ENCODE measurements around the gene AGT. TPM values are rescaled to one million over a fixed set of nuclear protein-coding genes. Genes with fewer than 3 reads are reported as not detected.

AGT gene
- total RNA-seq, 1 experiment from 2014 or later: 0.93 TPM

DNA sequence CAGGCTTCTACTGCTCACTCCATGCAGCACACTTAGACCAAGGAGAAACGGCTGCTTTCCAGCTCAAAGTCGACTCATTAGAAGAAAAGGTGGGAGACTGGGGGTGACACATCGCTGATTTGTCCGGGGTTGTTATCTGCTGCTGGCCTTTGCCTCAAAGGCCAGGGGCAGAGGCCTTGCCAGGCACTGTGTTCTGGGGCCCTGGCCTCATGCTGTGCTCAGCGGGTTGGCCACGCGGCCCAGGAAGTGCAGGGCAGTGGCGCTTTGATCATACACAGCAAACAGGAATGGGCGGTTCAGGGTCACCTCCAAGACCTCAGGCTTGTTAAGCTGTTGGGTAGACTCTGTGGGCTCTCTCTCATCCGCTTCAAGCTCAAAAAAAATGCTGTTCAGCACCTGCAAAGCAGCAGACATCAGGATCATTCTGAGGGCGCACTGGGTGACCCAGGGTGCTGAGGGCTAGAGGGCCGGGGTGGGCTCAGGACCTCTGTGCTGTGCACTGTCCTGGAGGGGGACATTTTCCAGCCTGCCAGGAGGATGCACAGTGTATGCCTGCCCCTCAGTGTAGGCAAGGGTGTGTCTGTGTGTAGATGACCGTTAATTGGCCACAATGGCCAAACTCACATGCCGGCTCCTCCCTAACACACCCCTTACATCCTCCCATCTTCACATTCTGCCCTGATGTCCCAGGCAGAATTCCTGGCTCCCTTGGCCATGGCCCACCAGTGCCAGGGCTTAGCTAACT, 10.8 kb downstream of the AGT start:
- ATAC-seq (peak; percentile 80), DNase-seq (ENCODE audit: low read depth, low spot score) (no peak)
- intact Hi-C loops (cut with micrococcal nuclease): no loop called here
- H3K27ac ChIP-seq (ENCODE audit: low read depth, low read length): peak overlapping the region; percentile 24; the same call in 1 of the 2 replicates
- peak overlapping the region; percentile 36 for H3K4me2 ChIP-seq (ENCODE audit: low read length)
- no peaks in the 10 kb centered on the region for H3K9me2 ChIP-seq (ENCODE audit: insufficient read depth)
- no peaks in the 10 kb centered on the region for H3K79me2 ChIP-seq (ENCODE audit: insufficient read depth, low read length)
- H2AFZ ChIP-seq (ENCODE audit: low read depth, low read length, poor library complexity, severe bottlenecking): no peak overlapping the region
- no peak overlapping the region for H3K4me3 ChIP-seq (replicated peaks in 1 of 2; ENCODE audit: low read depth in 1 of 2, low read length in 2 of 2)
- peaks cover 14 to 16% of the 10 kb centered on the region in 2 experiments for H3K4me1 ChIP-seq (ENCODE audit: control insufficient read depth in 1 of 2, insufficient read depth in 2 of 2, low read length in 2 of 2)
- H3K9ac ChIP-seq (ENCODE audit: low read length): no peak overlapping the region
- peaks cover 4% of the 10 kb centered on the region; the same call in 1 of the 2 replicates for H3K27me3 ChIP-seq (ENCODE audit: insufficient read depth, low read length)
- H4K20me1 ChIP-seq (ENCODE audit: insufficient read depth): no peaks in the 10 kb centered on the region
- ChIA-PET RAD21 (ENCODE audit: low non-redundant PET in 1 of 2, low total read pairs in 2 of 2, uncharacterized antibody in 2 of 2, unreplicated experiment in 2 of 2) (no interaction called here), POLR2A (no interaction called here), CTCF (no interaction called here)
- no peaks in the 10 kb centered on the region for H3K36me3 ChIP-seq (ENCODE audit: control insufficient read depth in 1 of 2, insufficient read depth in 2 of 2, low read length in 2 of 2)
- BruUV-seq (replicated peaks): no TSS peak
- peak; percentile 96 for TF ChIP-seq TCF7L2 (IDR thresholded peaks at IDR 0.05; ENCODE audit: borderline replicate concordance, extremely low read depth, insufficient read depth, insufficient read length)
- no peak for TF ChIP-seq RAD21 (IDR thresholded peaks at IDR 0.05; ENCODE audit: low read depth)
- TF ChIP-seq EZH2 (IDR thresholded peaks at IDR 0.05): no peak
- TF ChIP-seq, protein P1, sequence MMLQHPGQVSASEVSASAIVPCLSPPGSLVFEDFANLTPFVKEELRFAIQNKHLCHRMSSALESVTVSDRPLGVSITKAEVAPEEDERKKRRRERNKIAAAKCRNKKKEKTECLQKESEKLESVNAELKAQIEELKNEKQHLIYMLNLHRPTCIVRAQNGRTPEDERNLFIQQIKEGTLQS (IDR thresholded peaks at IDR 0.05): no peak
- no peak for TF ChIP-seq SIN3A (IDR thresholded peaks at IDR 0.05; ENCODE audit: low read depth)
- TF ChIP-seq, protein P2, sequence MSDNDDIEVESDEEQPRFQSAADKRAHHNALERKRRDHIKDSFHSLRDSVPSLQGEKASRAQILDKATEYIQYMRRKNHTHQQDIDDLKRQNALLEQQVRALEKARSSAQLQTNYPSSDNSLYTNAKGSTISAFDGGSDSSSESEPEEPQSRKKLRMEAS (IDR thresholded peaks at IDR 0.05): peak; percentile 68
- no peak for TF ChIP-seq CBX3 (IDR thresholded peaks at IDR 0.05; ENCODE audit: low read depth)
- TF ChIP-seq YY1 (IDR thresholded peaks at IDR 0.05; ENCODE audit: extremely low read depth, insufficient replicate concordance, low read depth, low read length): no peak
- no peaks in the 10 kb centered on the region for H3K9me3 ChIP-seq (ENCODE audit: control insufficient read depth in 1 of 2, insufficient read depth in 1 of 2, low read depth in 1 of 2, low read length in 2 of 2)
